Adipocyte (in vitro differentiated cells): Measurements from ENCODE around the gene PRDM16.

Source experiments
- DNase-seq: peaks from one replicate; pipeline ENCODE4 v3.0.0-alpha.2; 2015; ENCODE audit warnings: low read depth
- H3K27me3 ChIP-seq: replicated peaks from 2 replicates; pipeline ENCODE4 v1.7.0; 2013; ENCODE audit warnings: mild to moderate bottlenecking, low read length, moderate library complexity; ENCODE audit not compliant: control insufficient read depth, insufficient read depth
- H3K36me3 ChIP-seq: 2 replicates; pipeline ENCODE4 v1.7.0; 2013; ENCODE audit warnings: low read length, mild to moderate bottlenecking, moderate library complexity; ENCODE audit not compliant: control insufficient read depth, insufficient read depth, severe bottlenecking
- H3K4me1 ChIP-seq: 2 replicates; pipeline ENCODE4 v1.7.0; 2013; ENCODE audit warnings: mild to moderate bottlenecking, low read length, moderate library complexity; ENCODE audit not compliant: control insufficient read depth, insufficient read depth
- H3K4me3 ChIP-seq: 2 replicates; pipeline ENCODE4 v1.7.0; 2013; ENCODE audit warnings: mild to moderate bottlenecking, low read length, moderate library complexity
- H3K9ac ChIP-seq: 2 replicates; pipeline ENCODE4 v1.7.0; 2013; ENCODE audit warnings: mild to moderate bottlenecking, low read length, moderate library complexity
- H3K9me3 ChIP-seq: 2 replicates; pipeline ENCODE4 v1.7.0; 2013; ENCODE audit warnings: mild to moderate bottlenecking, low read length, moderate library complexity; ENCODE audit not compliant: control insufficient read depth

The PRDM16 gene

GRCh38 chr1:3249631-3250501 lies 180.9 kb downstream of the PRDM16 start:
- no peak overlapping the region for H3K4me3 ChIP-seq

GRCh38 chr1:3250624-3251023 lies 181.6 kb downstream of the PRDM16 start:
- Histone ChIP-seq H3K36me3 (no peaks in the 10 kb centered on the region), H3K9me3 (no peaks in the 10 kb centered on the region), H3K27me3 (peaks cover 46% of the 10 kb centered on the region), H3K4me1 (no peaks in the 10 kb centered on the region), H3K4me3 (no peak overlapping the region), H3K9ac (no peak overlapping the region)
- DNase-seq: no peak

More at GRCh38 chr1:3249631-3250501, 180.9 kb downstream of the PRDM16 start:
- H3K27me3 ChIP-seq: peaks cover 52% of the 10 kb centered on the region
- no peak for DNase-seq
- no peak overlapping the region for H3K9ac ChIP-seq
- H3K36me3 ChIP-seq: no peaks in the 10 kb centered on the region
- H3K9me3 ChIP-seq: no peaks in the 10 kb centered on the region
- no peaks in the 10 kb centered on the region for H3K4me1 ChIP-seq

GRCh38 chr1:3251099-3251806 lies 182.2 kb downstream of the PRDM16 start:
- no peak for DNase-seq
- Histone ChIP-seq H3K4me3 (no peak overlapping the region), H3K9ac (no peak overlapping the region), H3K27me3 (peaks cover 40% of the 10 kb centered on the region), H3K4me1 (no peaks in the 10 kb centered on the region), H3K36me3 (no peaks in the 10 kb centered on the region), H3K9me3 (no peaks in the 10 kb centered on the region)

GRCh38 chr1:3251807-3252428 lies 182.9 kb downstream of the PRDM16 start:
- no peak overlapping the region for H3K4me3 ChIP-seq
- H3K9ac ChIP-seq: no peak overlapping the region
- peaks cover 33% of the 10 kb centered on the region for H3K27me3 ChIP-seq
- no peaks in the 10 kb centered on the region for H3K36me3 ChIP-seq
- no peak for DNase-seq
- H3K9me3 ChIP-seq: no peaks in the 10 kb centered on the region
- H3K4me1 ChIP-seq: no peaks in the 10 kb centered on the region

GRCh38 chr1:3255680-3256079 lies 186.7 kb downstream of the PRDM16 start:
- DNase-seq: no peak
- H3K9ac ChIP-seq: no peak overlapping the region
- H3K36me3 ChIP-seq: no peaks in the 10 kb centered on the region
- H3K4me1 ChIP-seq: no peaks in the 10 kb centered on the region
- H3K4me3 ChIP-seq: no peak overlapping the region
- H3K27me3 ChIP-seq: peaks cover 6% of the 10 kb centered on the region
- H3K9me3 ChIP-seq: no peaks in the 10 kb centered on the region

GRCh38 chr1:3257788-3258187 lies 188.8 kb downstream of the PRDM16 start:
- Histone ChIP-seq H3K4me3 (no peak overlapping the region), H3K9ac (no peak overlapping the region), H3K4me1 (no peaks in the 10 kb centered on the region), H3K36me3 (no peaks in the 10 kb centered on the region), H3K9me3 (no peaks in the 10 kb centered on the region), H3K27me3 (peaks cover 4% of the 10 kb centered on the region)
- DNase-seq: no peak

GRCh38 chr1:3258386-3259003 lies 189.5 kb downstream of the PRDM16 start:
- no peak for DNase-seq
- H3K9me3 ChIP-seq: no peaks in the 10 kb centered on the region
- no peaks in the 10 kb centered on the region for H3K4me1 ChIP-seq
- H3K4me3 ChIP-seq: no peak overlapping the region
- peaks cover 4% of the 10 kb centered on the region for H3K27me3 ChIP-seq
- H3K36me3 ChIP-seq: no peaks in the 10 kb centered on the region
- no peak overlapping the region for H3K9ac ChIP-seq

- no peaks in the 10 kb centered on the region for H3K4me1 ChIP-seq
- H3K9ac ChIP-seq: no peak overlapping the region
- peaks cover 8% of the 10 kb centered on the region for H3K27me3 ChIP-seq
- DNase-seq: no peak
- no peaks in the 10 kb centered on the region for H3K9me3 ChIP-seq
- H3K36me3 ChIP-seq: no peaks in the 10 kb centered on the region
- H3K4me3 ChIP-seq: no peak overlapping the region
Measured at GRCh38 chr1:3259020-3259419, 190.0 kb downstream of the PRDM16 start.

GRCh38 chr1:3261007-3261968 lies 192.3 kb downstream of the PRDM16 start:
- Histone ChIP-seq H3K4me3 (no peak overlapping the region), H3K36me3 (no peaks in the 10 kb centered on the region), H3K9me3 (no peaks in the 10 kb centered on the region), H3K9ac (no peak overlapping the region), H3K27me3 (peaks cover 15% of the 10 kb centered on the region), H3K4me1 (no peaks in the 10 kb centered on the region)
- no peak for DNase-seq

- Histone ChIP-seq H3K36me3 (no peaks in the 10 kb centered on the region), H3K4me1 (no peaks in the 10 kb centered on the region), H3K4me3 (no peak overlapping the region), H3K9ac (no peak overlapping the region), H3K27me3 (peaks cover 18% of the 10 kb centered on the region), H3K9me3 (no peaks in the 10 kb centered on the region)
- no peak for DNase-seq
Measured at GRCh38 chr1:3261969-3262579, 193.1 kb downstream of the PRDM16 start.
